AG10803 (cell line): ENCODE measurements around the gene PIGL.

Source experiments
- DNase-seq: peaks from one replicate; pipeline ENCODE4 v3.0.0; 2010; ENCODE audit warnings: low read depth
- H3K4me3 ChIP-seq: 2 replicates; pipeline ENCODE4 v1.5.1; 2011; ENCODE audit warnings: mild to moderate bottlenecking, low read length, control low read depth
- TF ChIP-seq, protein P1 (sequence below): conservative IDR thresholded peaks from 2 replicates; pipeline ENCODE4 v1.5.1; 2011; ENCODE audit warnings: mild to moderate bottlenecking, low read length, control low read depth, inconsistent platforms

The PIGL gene

DNA sequence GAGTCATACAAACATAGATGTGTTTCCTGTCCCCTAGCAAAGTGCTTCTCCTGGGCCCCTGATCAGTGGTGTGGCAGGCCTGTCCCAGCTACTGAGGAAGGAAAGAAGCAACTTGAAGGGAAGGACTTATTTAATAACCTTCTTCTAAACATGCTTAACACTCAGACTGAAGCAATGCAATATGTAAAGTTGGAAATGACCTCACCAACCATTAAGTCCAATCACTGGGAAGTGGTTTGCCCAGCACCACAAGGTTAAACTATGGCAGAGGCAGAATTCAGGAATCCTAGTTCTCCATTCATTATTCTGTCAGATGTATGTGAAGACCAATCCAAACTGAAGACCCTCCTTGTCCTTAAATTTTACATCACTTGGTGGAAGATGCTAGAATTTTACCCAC, 97.2 kb downstream of the PIGL start:
- TF ChIP-seq, protein P1, sequence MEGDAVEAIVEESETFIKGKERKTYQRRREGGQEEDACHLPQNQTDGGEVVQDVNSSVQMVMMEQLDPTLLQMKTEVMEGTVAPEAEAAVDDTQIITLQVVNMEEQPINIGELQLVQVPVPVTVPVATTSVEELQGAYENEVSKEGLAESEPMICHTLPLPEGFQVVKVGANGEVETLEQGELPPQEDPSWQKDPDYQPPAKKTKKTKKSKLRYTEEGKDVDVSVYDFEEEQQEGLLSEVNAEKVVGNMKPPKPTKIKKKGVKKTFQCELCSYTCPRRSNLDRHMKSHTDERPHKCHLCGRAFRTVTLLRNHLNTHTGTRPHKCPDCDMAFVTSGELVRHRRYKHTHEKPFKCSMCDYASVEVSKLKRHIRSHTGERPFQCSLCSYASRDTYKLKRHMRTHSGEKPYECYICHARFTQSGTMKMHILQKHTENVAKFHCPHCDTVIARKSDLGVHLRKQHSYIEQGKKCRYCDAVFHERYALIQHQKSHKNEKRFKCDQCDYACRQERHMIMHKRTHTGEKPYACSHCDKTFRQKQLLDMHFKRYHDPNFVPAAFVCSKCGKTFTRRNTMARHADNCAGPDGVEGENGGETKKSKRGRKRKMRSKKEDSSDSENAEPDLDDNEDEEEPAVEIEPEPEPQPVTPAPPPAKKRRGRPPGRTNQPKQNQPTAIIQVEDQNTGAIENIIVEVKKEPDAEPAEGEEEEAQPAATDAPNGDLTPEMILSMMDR, result no peak
- H3K4me3 ChIP-seq, result no peak overlapping the region
- DNase-seq, result no peak

GRCh38 chr17:16314859-16315258, 97.8 kb downstream of the PIGL start:
- DNase-seq, result no peak

DNA sequence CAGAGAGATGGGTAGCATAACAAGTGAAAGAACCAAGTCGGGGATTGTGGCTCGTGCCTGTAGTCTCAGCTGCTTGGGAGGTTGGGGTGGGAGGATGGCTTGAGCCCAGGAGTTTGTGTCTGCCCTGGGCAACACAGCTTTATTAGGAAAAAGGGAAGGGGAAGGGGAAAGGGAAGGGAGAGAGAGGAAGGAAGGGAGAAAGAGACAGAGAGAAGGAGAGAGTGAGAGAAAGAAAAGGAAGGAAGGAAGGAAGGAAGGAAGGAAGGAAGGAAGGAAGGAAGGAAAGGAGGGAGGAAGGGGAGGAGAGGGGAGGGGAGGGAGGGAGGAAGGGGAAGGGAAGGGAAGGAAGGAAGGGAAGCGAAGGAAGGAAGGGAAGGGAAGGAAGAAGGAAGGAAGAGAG, 103.0 kb downstream of the PIGL start:
- no peak overlapping the region for H3K4me3 ChIP-seq
- DNase-seq, result no peak
- TF ChIP-seq, protein P1, result no peak

More at GRCh38 chr17:16314859-16315258, 97.8 kb downstream of the PIGL start:
- H3K4me3 ChIP-seq, result no peak overlapping the region
- TF ChIP-seq, protein P1, result no peak

GRCh38 chr17:16322636-16323035, 105.6 kb downstream of the PIGL start:
- DNase-seq, result peak; percentile 90
- H3K4me3 ChIP-seq, result no peak overlapping the region
- TF ChIP-seq, protein P1, result no peak

DNA sequence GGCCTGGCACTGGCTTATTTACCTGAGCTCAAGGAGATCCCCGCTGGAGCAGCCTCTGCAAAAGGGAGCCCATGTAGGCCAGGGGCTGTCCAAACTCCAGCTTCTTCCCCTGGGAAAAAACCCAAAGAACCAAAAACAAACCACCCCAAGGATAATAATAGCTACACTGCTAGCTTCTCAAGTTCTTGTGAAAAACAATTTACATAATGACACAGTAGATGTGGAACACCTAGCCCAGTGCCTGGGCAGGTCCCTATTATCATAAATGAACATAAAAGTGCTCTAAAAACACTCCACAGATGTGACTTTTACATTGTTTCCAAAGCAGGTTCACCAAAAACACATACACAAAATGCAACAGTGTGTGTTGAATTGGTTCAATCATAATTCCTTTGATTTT, 109.0 kb downstream of the PIGL start:
- no peak overlapping the region for H3K4me3 ChIP-seq
- no peak for DNase-seq
- TF ChIP-seq, protein P1, result no peak

DNA sequence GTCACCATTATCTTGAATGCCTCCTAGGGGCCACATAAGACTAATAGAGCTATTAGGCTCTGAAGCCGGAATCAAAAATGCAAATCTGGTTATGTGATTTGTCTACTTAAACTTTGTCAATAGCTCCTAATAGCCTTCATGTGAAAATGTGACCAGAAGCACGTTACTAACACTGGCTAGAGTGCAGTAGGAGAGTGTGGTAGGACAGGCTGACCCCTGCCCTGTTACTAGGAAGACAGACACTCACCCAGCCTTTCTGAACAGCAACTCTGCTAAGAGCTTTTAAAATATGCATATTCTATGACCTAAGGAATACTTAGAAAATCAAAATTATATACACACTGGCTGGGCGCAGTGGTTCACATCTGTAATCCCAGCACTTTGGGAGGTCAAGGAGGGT, 110.0 kb downstream of the PIGL start:
- TF ChIP-seq, protein P1, result no peak
- DNase-seq, result no peak
- no peak overlapping the region for H3K4me3 ChIP-seq

GRCh38 chr17:16328997-16329396, 112.0 kb downstream of the PIGL start:
- H3K4me3 ChIP-seq, result no peak overlapping the region
- TF ChIP-seq, protein P1, result 0 out of 2 replicates have a peak, but pooled peaks have one; percentile 6
- no peak for DNase-seq
